Hepatocyte (in vitro differentiated cells): ENCODE measurements around the gene TUBA3E. TPM values are rescaled to one million over a fixed set of nuclear protein-coding genes. Genes with fewer than 3 reads are reported as not detected.
"Not testable (repeated sequence)": the region's sequence is repeated elsewhere in the genome, so short reads cannot be mapped to it uniquely, and the experiment has no call there.

Source experiments
- DNase-seq: peaks from one replicate; pipeline ENCODE4 v3.0.0-alpha.2; 2016; ENCODE audit warnings: low spot score
- H2AFZ ChIP-seq: fragments of 200-600 bp; sonication (generic); 2 replicates; pipeline ENCODE4 v1.6.0; 2016; ENCODE audit warnings: antibody characterized with exemption, mild to moderate bottlenecking
- H3K27ac ChIP-seq: fragments of 200-600 bp; sonication (generic); 2 replicates; pipeline ENCODE4 v1.5.1; 2016; ENCODE audit warnings: mild to moderate bottlenecking
- H3K27me3 ChIP-seq: fragments of 200-600 bp; sonication (generic); 2 replicates; pipeline ENCODE4 v1.6.1; 2016
- H3K36me3 ChIP-seq: fragments of 200-600 bp; sonication (generic); replicated peaks from 2 replicates; pipeline ENCODE4 v1.5.1; 2016; ENCODE audit warnings: low read depth; ENCODE audit not compliant: insufficient read depth
- H3K4me1 ChIP-seq: fragments of 200-600 bp; sonication (generic); 2 replicates; pipeline ENCODE4 v1.5.1; 2016; ENCODE audit warnings: mild to moderate bottlenecking, moderate library complexity; ENCODE audit not compliant: insufficient read depth
- H3K4me2 ChIP-seq: fragments of 200-600 bp; sonication (generic); 2 replicates; pipeline ENCODE4 v1.6.0; 2016
- H3K4me3 ChIP-seq: fragments of 200-600 bp; sonication (generic); 2 replicates; pipeline ENCODE4 v1.5.1; 2016; ENCODE audit warnings: mild to moderate bottlenecking
- H3K79me2 ChIP-seq: fragments of 200-600 bp; sonication (generic); 2 replicates; pipeline ENCODE4 v1.6.0; 2017; ENCODE audit warnings: mild to moderate bottlenecking
- H3K9me2 ChIP-seq: fragments of 200-600 bp; sonication (generic); replicated peaks from 2 replicates; pipeline ENCODE4 v1.6.0; 2017; ENCODE audit warnings: mild to moderate bottlenecking; ENCODE audit not compliant: insufficient read depth
- H3K9me3 ChIP-seq: fragments of 200-600 bp; sonication (generic); 2 replicates; pipeline ENCODE4 v1.5.1; 2016; ENCODE audit warnings: low read depth, mild to moderate bottlenecking
- H4K20me1 ChIP-seq: fragments of 200-600 bp; sonication (generic); 2 replicates; pipeline ENCODE4 v1.6.0; 2016; ENCODE audit warnings: mild to moderate bottlenecking; ENCODE audit not compliant: insufficient read depth, poor library complexity, severe bottlenecking
- WGBS: methylation state at CpG from one replicate; pipeline ENCODE4 v1.1.6; 2016; ENCODE audit warnings: low lambda C conversion rate; ENCODE audit errors: missing lambda C conversion rate; 5-methylcytosine and 5-hydroxymethylcytosine counted together
- polyA plus RNA-seq: library from polyadenylated mRNA; unstranded; fragments of >200 nt; fragmentation: Nextera tagmentation; extraction: Ambion mirVana; gene quantifications from 2 replicates; pipeline ENCODE4 v1.2.1, GENCODE V29; 2016
- total RNA-seq: library from RNA; depleted of rRNA; stranded (reverse); fragments of >200 nt; gene quantifications from 2 replicates; pipeline ENCODE4 v1.2.3, GENCODE V29; 2014

The TUBA3E gene
- total and polyA plus RNA-seq, 2 experiments from 2014 or later = 18.1 to 31.8 TPM

GRCh38 chr2:130228467-130229160 is 30.4 kb upstream of the TUBA3E start:
- H3K4me2 ChIP-seq, DNase-seq, H3K4me1 ChIP-seq, H3K4me3 ChIP-seq, H3K27me3 ChIP-seq, H4K20me1 ChIP-seq, H2AFZ ChIP-seq, H3K9me3 ChIP-seq, H3K9me2 ChIP-seq, H3K36me3 ChIP-seq, H3K27ac ChIP-seq, H3K79me2 ChIP-seq: not testable (repeated sequence)
- WGBS = 97% methylated on average over 40 of the region's 69 CpGs

DNA sequence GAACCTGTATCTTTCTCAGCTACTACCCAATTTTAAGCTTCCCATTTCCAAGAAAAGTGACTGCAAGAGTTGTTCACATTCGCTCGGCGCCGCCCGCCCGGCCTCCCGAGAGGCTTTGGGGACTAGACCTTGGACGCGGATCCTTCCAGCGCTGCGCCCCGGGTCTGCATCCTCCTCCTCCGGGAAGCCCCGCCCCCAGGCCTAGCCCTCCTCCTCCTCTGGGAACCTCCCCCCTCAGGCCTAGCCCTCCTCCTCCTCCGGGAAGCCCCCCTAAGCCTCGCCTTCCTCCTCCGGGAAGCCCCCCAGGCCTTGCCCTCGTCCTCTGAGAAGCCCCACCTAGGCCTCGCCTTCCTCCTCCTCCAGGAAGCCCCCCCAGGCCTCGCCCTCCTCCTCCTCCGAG is 29.8 kb upstream of the TUBA3E start:
- 98% methylated on average over 12 of the region's 21 CpGs for WGBS
- H4K20me1 ChIP-seq, H3K4me2 ChIP-seq, H3K9me2 ChIP-seq, DNase-seq, H3K4me3 ChIP-seq, H3K27me3 ChIP-seq, H3K4me1 ChIP-seq, H3K36me3 ChIP-seq, H3K79me2 ChIP-seq, H3K9me3 ChIP-seq, H2AFZ ChIP-seq, H3K27ac ChIP-seq: not testable (repeated sequence)

DNA sequence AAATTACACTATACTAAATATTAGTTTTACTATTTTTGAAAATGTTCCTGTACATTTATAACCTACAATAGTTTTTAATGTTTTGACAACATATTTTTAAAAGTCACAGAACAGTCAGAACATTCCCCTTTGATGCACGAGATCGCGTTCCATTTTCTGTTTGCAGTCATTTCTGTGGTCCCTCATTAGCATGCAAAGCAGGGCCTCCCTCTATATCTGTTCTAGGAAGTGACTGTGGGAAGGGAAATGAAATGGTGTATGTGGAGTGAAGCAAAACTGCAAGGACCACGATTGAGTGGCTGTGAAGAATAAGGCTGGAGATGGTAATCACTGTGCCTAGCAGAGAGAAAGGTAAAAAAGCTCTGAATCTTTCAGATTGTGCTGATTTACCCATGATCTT is 24.3 kb upstream of the TUBA3E start:
- not testable (repeated sequence) for H2AFZ ChIP-seq, H4K20me1 ChIP-seq, H3K9me2 ChIP-seq, DNase-seq, H3K9me3 ChIP-seq, H3K4me2 ChIP-seq, H3K79me2 ChIP-seq, H3K36me3 ChIP-seq, H3K27me3 ChIP-seq, H3K4me3 ChIP-seq, H3K4me1 ChIP-seq, H3K27ac ChIP-seq
- WGBS = 63% methylated on average over 4 of the region's 4 CpGs

DNA sequence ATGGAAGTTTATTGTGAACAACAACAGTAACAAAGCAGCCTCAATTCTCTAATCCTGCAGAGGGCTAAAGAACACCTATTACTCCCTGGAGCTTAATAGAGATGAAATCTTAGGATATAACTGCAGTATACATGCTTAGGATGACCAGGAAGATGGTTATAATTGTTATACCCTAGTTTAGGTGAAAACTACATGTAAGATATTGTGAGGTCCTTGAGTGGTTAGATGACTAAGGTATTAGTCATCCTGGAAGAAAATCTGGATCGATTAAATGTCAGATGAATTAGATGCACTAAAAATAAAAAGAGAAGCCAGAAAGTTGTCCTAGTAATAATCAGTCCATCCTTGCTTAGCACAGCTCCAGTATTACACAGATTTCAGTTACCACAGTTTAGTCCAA is 22.3 kb upstream of the TUBA3E start:
- H3K4me3 ChIP-seq, H4K20me1 ChIP-seq, H3K36me3 ChIP-seq, H3K9me2 ChIP-seq, H3K27me3 ChIP-seq, H3K9me3 ChIP-seq, H3K79me2 ChIP-seq, DNase-seq, H3K4me2 ChIP-seq, H2AFZ ChIP-seq, H3K4me1 ChIP-seq, H3K27ac ChIP-seq: not testable (repeated sequence)
- WGBS = 84% methylated on average over 1 of the region's 1 CpG

- not testable (repeated sequence) for H3K4me3 ChIP-seq, H3K4me2 ChIP-seq, H3K9me3 ChIP-seq, H3K4me1 ChIP-seq, H3K79me2 ChIP-seq, H3K9me2 ChIP-seq, H3K36me3 ChIP-seq, H2AFZ ChIP-seq, H4K20me1 ChIP-seq, DNase-seq, H3K27ac ChIP-seq
- H3K27me3 ChIP-seq = peaks cover 14% of the 10 kb centered on the region
- WGBS = 85% methylated on average over 2 of the region's 2 CpGs
These were observed 20.9 kb upstream of the TUBA3E start for GRCh38 chr2:130219147-130219546.

DNA sequence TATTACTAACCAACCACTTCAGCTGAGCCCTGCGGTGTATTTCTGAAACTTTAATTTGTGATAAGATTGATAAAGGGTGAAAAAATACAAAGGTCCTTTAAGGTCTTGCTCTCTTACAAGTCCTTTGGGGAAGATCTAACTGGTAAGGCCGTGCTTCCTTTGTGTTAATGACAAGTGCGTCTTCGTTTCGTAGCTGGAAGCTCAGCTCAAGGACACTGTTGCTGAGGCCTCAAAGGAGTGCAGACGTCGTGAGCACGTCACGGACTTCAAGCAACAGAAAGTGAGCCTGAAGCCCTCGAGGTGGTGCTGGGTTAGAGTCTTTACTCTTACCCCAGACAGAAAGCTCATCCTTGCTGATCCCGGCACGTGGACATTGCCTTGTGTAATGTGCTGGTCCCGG is 8.8 kb upstream of the TUBA3E start:
- not testable (repeated sequence) for H3K4me2 ChIP-seq, H3K9me2 ChIP-seq, H3K79me2 ChIP-seq, H3K9me3 ChIP-seq, DNase-seq, H3K36me3 ChIP-seq, H3K4me1 ChIP-seq, H3K27ac ChIP-seq, H3K4me3 ChIP-seq, H4K20me1 ChIP-seq, H3K27me3 ChIP-seq, H2AFZ ChIP-seq
- 90% methylated on average over 13 of the region's 13 CpGs for WGBS

DNA sequence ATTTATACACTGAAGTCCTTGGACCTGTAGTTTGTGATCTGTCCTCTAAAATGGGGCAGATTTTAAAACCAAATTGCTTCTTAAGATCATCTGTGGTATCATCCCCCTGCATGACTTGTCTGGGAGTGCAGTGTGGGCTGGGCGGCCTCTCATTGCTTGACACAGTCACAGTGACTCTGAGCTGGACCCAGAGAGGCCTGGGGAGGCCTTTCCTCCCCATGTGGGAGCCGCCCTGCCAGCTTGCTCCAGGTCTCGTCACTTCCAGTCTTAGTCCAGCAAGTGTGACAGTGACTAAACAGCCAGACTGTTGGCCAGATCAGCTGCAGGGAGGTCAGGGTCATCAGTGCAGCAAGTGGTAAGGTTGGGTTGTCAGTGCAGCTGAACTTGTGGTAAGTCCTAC is 4.9 kb upstream of the TUBA3E start:
- H4K20me1 ChIP-seq, H3K9me2 ChIP-seq, H3K27ac ChIP-seq, H3K4me2 ChIP-seq, DNase-seq, H3K36me3 ChIP-seq, H2AFZ ChIP-seq, H3K4me3 ChIP-seq, H3K4me1 ChIP-seq, H3K9me3 ChIP-seq, H3K27me3 ChIP-seq, H3K79me2 ChIP-seq: not testable (repeated sequence)
- WGBS = 77% methylated on average over 3 of the region's 3 CpGs

DNA sequence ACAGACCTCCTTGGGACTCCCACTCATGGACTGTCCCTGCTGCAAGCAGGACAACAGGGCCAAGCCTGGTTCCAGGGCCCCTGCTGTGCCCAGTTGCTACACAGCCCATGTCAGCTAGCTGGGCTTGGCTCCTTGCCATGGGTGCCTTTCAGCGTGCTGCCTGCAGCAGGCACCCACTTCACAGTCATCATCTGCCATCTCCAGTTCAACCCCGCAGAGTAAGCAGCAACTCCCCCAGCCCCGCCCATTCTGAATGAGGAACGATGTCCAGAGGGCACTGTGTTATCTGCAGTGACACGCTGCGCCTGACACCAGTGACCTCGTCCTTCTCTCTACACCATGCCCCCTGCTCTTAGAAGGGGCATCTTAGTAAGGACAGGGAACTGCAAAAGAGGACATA is 4.3 kb upstream of the TUBA3E start:
- not testable (repeated sequence) for H3K79me2 ChIP-seq, H3K27me3 ChIP-seq, H3K4me2 ChIP-seq, H3K9me3 ChIP-seq, H3K4me3 ChIP-seq, H4K20me1 ChIP-seq, H3K4me1 ChIP-seq, H3K27ac ChIP-seq, H3K9me2 ChIP-seq, H3K36me3 ChIP-seq, H2AFZ ChIP-seq
- DNase-seq = peak; percentile 55
- 25% methylated on average over 5 of the region's 7 CpGs for WGBS

- H3K79me2 ChIP-seq, H4K20me1 ChIP-seq, H3K4me1 ChIP-seq, DNase-seq, H3K9me2 ChIP-seq, H2AFZ ChIP-seq, H3K36me3 ChIP-seq, H3K27me3 ChIP-seq, H3K27ac ChIP-seq, H3K9me3 ChIP-seq, H3K4me2 ChIP-seq, H3K4me3 ChIP-seq: not testable (repeated sequence)
- over 99% methylated on average over 8 of the region's 13 CpGs for WGBS
These were observed 2.2 kb downstream of the TUBA3E start for GRCh38 chr2:130196052-130196451.
